GM12801 (cell line): Measurements from ENCODE around the gene SLC30A4.

ENCODE experiments used
- TF ChIP-seq, protein P1 (sequence below): IDR thresholded peaks from one replicate; pipeline ENCODE4 v1.5.1; 2011; ENCODE audit warnings: control low read depth; ENCODE audit not compliant: insufficient read length; ENCODE audit errors: extremely low read depth

SLC30A4 gene

GRCh38 chr15:45522328-45523165 lies at the start of gene SLC30A4:
SLC30A4 (minus strand) TSS chr15:45522755; CDS start chr15:45522354, 401 bp downstream.
- TF ChIP-seq, protein P1, sequence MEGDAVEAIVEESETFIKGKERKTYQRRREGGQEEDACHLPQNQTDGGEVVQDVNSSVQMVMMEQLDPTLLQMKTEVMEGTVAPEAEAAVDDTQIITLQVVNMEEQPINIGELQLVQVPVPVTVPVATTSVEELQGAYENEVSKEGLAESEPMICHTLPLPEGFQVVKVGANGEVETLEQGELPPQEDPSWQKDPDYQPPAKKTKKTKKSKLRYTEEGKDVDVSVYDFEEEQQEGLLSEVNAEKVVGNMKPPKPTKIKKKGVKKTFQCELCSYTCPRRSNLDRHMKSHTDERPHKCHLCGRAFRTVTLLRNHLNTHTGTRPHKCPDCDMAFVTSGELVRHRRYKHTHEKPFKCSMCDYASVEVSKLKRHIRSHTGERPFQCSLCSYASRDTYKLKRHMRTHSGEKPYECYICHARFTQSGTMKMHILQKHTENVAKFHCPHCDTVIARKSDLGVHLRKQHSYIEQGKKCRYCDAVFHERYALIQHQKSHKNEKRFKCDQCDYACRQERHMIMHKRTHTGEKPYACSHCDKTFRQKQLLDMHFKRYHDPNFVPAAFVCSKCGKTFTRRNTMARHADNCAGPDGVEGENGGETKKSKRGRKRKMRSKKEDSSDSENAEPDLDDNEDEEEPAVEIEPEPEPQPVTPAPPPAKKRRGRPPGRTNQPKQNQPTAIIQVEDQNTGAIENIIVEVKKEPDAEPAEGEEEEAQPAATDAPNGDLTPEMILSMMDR = no peak

DNA sequence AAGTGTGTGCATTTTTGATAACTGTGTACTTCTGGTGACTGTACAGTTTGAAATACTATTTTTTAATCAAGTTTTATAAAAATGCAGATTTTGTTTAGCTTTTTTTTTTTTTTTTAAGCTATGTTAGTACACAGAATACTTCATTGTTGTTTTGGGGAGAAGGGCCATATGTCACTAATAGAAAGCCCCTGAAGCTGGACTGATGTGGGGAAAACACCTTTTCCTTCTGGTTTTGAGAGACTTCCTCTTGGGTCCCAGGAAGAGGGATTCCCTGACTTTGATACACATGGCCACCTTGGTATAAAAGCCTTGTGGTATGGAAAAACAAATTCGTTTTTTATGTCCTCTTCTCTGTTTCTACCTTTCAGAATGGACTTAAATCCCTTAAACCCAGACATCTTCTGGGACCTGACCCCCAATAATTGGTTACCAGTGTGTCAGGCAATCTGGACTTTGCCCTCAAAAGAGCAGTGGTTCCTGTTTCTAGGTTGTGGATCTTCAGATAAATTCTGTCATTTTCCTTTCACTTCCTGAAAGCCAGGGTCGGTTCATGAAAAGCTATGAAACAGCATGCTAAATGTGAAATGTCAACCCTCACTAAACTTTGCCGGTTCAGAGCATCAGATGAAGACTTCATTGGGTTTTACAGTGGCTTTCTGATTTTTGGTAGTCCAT lies 33.5 kb upstream of the SLC30A4 start:
- TF ChIP-seq, protein P1 = no peak

DNA sequence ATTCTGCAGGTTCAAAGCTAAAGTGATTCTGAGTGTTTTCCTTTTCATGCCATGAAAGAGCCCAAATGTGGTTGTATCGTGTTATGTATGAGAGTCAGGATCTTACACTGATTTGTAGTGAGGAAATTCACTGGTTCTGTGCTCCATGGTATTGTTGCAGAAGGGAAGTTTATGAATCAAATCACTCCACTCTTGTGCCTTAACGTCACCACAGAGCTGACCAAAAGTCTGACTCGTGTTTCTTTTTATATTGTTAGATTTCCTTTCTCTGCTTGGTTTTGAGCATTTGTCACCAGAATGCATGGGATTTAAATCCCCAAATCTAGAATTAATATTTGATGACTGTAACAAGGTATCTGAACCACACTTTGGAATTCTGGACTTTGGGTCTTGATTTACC lies 29.1 kb upstream of the SLC30A4 start:
- TF ChIP-seq, protein P1 = no peak

GRCh38 chr15:45550436-45550835 lies 27.9 kb upstream of the SLC30A4 start:
- TF ChIP-seq, protein P1 = no peak

GRCh38 chr15:45549541-45550220 lies 27.1 kb upstream of the SLC30A4 start:
- TF ChIP-seq, protein P1 = no peak

- TF ChIP-seq, protein P1 = no peak
Measured at GRCh38 chr15:45548753-45549520, 26.4 kb upstream of the SLC30A4 start.
